Duodenal mucosa (tissue), 2 donors: ENCODE results near the gene NCAPG2.

ENCODE experiments used
- H3K27ac ChIP-seq: one replicate; pipeline ENCODE4 v1.7.0; 2013; ENCODE audit warnings: low read depth, low read length
- H3K27me3 ChIP-seq, 2 donors: one replicate each; pipeline ENCODE4 v1.7.0; 2013; ENCODE audit warnings: low read length in 2 of 2, control low read depth in 1 of 2; ENCODE audit not compliant: insufficient read depth in 2 of 2, control insufficient read depth in 1 of 2
- H3K36me3 ChIP-seq, 2 donors: one replicate each; pipeline ENCODE4 v1.7.0; 2013; ENCODE audit warnings: low read length in 2 of 2, control low read depth in 1 of 2; ENCODE audit not compliant: insufficient read depth in 2 of 2, control insufficient read depth in 1 of 2
- H3K4me1 ChIP-seq, 2 donors: one replicate each; pipeline ENCODE4 v1.7.0; 2013; ENCODE audit warnings: low read length in 2 of 2, control low read depth in 1 of 2; ENCODE audit not compliant: insufficient read depth in 2 of 2, control insufficient read depth in 1 of 2
- H3K4me3 ChIP-seq, 2 donors: one replicate each; pipeline ENCODE4 v1.7.0; 2013; ENCODE audit warnings: low read length in 2 of 2, low read depth in 1 of 2
- H3K9ac ChIP-seq, 2 donors: one replicate each; pipeline ENCODE4 v1.7.0; 2013; ENCODE audit warnings: low read length in 2 of 2, low read depth in 1 of 2
- H3K9me3 ChIP-seq, 2 donors: one replicate each; pipeline ENCODE4 v1.7.0; 2013; ENCODE audit warnings: low read length in 2 of 2, control low read depth in 1 of 2; ENCODE audit not compliant: control insufficient read depth in 1 of 2

NCAPG2 gene

DNA sequence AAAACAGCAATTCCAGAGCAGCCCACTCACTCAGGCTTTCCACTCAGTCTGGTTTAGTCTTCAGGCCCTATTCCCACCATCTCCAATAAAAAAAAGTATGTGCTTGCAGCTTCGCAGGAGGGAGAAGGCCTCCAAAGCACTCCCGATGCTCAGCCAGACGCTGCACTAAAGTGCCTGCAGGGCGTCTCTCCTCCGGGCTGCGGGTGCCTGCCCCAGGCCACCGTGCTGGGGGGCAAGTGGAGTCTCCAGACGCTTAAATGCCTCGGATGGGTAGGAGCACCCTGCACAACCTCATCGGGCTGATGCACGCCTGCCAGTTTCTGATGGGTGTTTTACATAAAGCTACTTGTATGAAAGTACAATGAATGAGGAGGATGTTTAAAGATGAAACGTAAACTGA is 31.3 kb upstream of the NCAPG2 start:
- Histone ChIP-seq H3K9me3 (no peaks in the 10 kb centered on the region), H3K4me3 (no peak overlapping the region), H3K4me1 (no peaks in the 10 kb centered on the region), H3K27me3 (no peaks in the 10 kb centered on the region), H3K9ac (no peak overlapping the region), H3K27ac (no peak overlapping the region), H3K36me3 (peaks cover 19 to 65% of the 10 kb centered on the region in 2 donors)

GRCh38 chr7:158734861-158735260 is 30.3 kb upstream of the NCAPG2 start:
- Histone ChIP-seq H3K27me3 (no peaks in the 10 kb centered on the region), H3K9me3 (no peaks in the 10 kb centered on the region), H3K9ac (no peak overlapping the region), H3K36me3 (peaks cover 15 to 59% of the 10 kb centered on the region in 2 donors), H3K27ac (no peak overlapping the region), H3K4me3 (no peak overlapping the region), H3K4me1 (no peaks in the 10 kb centered on the region)

GRCh38 chr7:158733775-158734494 is 29.3 kb upstream of the NCAPG2 start:
- no peaks in the 10 kb centered on the region for H3K9me3 ChIP-seq
- no peak overlapping the region for H3K4me3 ChIP-seq
- H3K4me1 ChIP-seq = no peaks in the 10 kb centered on the region
- no peak overlapping the region for H3K9ac ChIP-seq
- H3K27me3 ChIP-seq = no peaks in the 10 kb centered on the region
- peaks cover 15 to 56% of the 10 kb centered on the region in 2 donors for H3K36me3 ChIP-seq
- H3K27ac ChIP-seq = no peak overlapping the region

DNA sequence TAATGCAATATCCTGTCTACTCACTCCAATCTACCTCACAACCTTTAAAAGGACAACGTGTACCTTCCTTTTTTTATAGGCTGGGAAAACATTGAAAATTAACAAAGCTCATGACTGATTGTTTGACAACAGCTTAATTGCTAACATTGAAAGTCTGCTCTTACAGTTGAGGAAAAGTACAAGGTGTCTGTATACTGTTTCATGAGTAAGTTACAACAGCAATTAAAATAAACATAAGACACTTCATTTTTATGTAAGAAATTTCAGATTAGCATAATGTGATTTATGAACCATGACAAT is 28.6 kb upstream of the NCAPG2 start:
- no peaks in the 10 kb centered on the region for H3K4me1 ChIP-seq
- H3K9ac ChIP-seq = no peak overlapping the region
- H3K36me3 ChIP-seq = peaks cover 11 to 49% of the 10 kb centered on the region in 2 donors

DNA sequence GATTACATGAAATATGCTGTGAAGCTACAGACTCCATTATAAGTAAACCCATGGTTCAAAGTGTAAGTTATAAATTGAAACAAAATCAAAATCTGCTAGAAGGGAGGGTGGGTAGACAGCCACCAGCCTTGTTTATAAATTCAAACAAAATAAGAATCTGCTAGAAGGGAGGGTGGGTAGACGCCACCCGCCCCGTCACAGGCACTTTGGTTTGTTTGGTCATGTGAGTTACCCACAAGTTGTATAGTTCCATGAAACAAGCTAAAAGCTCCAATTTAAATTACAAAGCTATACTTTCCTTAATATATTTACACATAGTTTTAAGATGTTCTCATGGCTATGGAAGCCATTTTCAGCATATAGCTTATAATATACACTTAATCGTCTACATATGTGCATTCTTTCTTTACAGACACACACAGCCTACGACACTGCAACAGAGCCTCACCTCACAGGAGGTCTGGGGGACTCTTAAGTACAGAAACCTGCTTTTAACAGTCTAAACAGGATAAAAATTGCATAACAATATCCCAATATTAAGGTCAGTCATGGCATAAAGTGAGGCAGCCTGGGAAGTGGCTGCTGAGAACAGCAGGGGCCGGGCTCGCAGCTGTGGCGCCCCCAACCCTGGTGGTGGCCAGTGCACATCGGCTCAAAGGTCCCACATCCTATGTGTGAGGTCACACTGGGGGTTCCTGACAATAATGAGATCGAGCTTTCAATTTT is 28.1 kb upstream of the NCAPG2 start:
- Histone ChIP-seq H3K9me3 (no peaks in the 10 kb centered on the region), H3K4me3 (no peak overlapping the region), H3K36me3 (peaks cover 11 to 46% of the 10 kb centered on the region in 2 donors), H3K27ac (no peak overlapping the region), H3K27me3 (no peaks in the 10 kb centered on the region), H3K9ac (no peak overlapping the region), H3K4me1 (no peaks in the 10 kb centered on the region)

More for the DNA sequence above, 28.6 kb upstream of the NCAPG2 start:
- H3K27ac ChIP-seq = no peak overlapping the region
- no peaks in the 10 kb centered on the region for H3K27me3 ChIP-seq
- H3K4me3 ChIP-seq = no peak overlapping the region
- no peaks in the 10 kb centered on the region for H3K9me3 ChIP-seq

DNA sequence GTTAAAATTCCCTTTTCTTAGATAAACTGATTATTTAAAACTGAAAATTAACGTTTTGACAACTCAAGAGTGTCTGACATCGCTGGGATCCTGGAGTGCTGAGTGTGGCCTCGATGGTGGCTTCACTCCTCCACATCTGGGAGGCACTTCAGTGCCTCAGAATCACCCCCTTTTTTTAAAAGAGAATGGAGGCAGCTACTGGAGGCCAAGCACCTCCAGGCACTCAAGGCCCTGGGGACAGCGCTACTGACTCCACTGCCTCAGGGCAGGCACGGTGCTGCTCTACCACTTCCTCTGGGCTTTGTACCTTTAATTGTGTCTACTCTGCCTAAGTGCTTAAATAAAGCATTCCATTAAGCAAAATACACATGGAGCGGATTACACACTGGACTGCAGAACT is 27.2 kb upstream of the NCAPG2 start:
- H3K36me3 ChIP-seq = peaks cover 11 to 38% of the 10 kb centered on the region in 2 donors
- H3K9me3 ChIP-seq = no peaks in the 10 kb centered on the region
- H3K27me3 ChIP-seq = no peaks in the 10 kb centered on the region
- H3K4me3 ChIP-seq = no peak overlapping the region
- H3K4me1 ChIP-seq = no peaks in the 10 kb centered on the region
- H3K27ac ChIP-seq = no peak overlapping the region
- H3K9ac ChIP-seq = no peak overlapping the region

DNA sequence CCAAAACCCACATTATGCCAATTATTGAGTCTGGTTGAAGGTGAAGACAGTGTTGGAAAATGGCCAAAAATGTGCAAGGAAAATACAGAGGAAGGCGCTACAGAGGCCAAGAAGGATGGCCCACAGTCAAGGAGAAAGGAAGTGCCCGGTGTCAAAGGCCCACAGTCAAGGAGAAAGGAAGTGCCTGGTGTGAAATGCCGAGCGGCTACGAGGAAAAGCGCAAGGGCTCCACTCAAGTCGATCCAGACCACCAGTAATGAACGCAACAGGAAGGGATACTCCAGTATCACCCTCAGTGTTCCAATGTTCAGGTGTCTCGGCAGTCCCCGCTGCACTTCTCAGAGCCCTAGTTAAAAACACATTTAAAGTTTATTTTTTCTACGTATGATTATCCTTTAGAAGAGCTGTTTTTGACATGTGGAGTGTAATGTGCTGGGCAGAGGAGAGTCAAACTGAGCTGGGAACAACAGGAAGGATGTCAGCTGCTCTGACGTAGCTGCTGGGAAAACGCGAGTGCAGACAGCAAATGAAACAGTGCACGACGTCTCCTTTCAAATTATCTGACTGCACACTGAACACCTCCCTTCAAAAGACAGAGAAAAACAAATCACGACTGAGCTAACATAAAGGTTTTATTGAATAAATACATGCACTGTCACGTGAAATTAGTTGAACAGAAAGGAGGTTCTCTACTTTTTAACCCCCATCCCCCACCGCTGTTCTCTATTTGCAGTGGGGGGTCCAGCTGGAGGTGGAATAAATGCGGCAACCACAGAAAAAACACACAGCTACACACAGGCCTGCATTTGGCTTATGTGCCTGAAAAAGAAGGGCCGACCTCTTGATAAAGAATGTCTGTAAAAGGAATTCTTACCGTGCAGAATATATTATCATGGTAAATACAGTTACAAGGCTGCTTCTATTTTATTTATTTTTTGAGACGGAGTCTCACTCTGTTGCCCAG is 26.1 kb upstream of the NCAPG2 start:
- H3K9me3 ChIP-seq = no peaks in the 10 kb centered on the region
- H3K27me3 ChIP-seq = no peaks in the 10 kb centered on the region
- no peak overlapping the region for H3K9ac ChIP-seq
- no peak overlapping the region for H3K27ac ChIP-seq
- no peak overlapping the region for H3K4me3 ChIP-seq
- H3K36me3 ChIP-seq = peaks cover 10 to 30% of the 10 kb centered on the region in 2 donors
- no peaks in the 10 kb centered on the region for H3K4me1 ChIP-seq

DNA sequence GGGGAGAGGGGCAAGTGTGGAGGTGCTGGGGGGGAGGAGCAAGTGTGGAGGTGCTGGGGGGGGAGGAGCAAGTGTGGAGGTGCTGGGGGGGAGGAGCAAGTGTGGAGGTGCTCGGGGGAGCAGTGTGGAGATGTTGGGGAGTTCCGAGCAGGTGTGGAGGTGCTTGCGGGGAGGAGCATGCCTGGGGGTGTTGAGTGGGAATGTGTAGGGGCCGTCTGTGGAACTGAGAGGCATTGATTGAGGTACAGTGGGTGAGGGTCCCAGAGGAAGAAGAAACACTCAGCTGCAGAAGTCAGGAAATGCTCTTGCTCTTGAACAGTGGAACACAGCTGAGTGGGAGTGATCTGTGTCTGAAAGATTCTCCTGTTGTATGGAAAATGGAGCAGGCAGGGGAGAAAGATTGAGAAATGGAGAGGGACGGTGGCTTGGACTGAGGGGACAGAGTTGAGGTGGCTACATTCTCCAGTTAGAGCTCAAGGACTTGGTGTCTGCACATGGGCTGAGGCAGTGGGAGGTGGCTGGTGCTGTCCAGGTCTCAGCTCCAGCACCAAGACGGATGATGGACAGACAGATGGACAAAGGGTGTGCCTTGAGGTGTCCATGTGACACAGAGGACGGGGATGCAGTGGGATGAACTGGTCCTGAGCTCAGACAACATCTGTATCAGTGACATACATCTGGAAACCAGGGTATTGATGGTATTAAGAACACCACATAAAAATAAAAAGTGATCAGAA is 25.2 kb upstream of the NCAPG2 start:
- Histone ChIP-seq H3K27me3 (no peaks in the 10 kb centered on the region), H3K9me3 (no peaks in the 10 kb centered on the region), H3K4me3 (no peak overlapping the region), H3K9ac (no peak overlapping the region), H3K27ac (no peak overlapping the region), H3K4me1 (no peaks in the 10 kb centered on the region), H3K36me3 (peaks cover 1 to 24% of the 10 kb centered on the region in 2 donors)

DNA sequence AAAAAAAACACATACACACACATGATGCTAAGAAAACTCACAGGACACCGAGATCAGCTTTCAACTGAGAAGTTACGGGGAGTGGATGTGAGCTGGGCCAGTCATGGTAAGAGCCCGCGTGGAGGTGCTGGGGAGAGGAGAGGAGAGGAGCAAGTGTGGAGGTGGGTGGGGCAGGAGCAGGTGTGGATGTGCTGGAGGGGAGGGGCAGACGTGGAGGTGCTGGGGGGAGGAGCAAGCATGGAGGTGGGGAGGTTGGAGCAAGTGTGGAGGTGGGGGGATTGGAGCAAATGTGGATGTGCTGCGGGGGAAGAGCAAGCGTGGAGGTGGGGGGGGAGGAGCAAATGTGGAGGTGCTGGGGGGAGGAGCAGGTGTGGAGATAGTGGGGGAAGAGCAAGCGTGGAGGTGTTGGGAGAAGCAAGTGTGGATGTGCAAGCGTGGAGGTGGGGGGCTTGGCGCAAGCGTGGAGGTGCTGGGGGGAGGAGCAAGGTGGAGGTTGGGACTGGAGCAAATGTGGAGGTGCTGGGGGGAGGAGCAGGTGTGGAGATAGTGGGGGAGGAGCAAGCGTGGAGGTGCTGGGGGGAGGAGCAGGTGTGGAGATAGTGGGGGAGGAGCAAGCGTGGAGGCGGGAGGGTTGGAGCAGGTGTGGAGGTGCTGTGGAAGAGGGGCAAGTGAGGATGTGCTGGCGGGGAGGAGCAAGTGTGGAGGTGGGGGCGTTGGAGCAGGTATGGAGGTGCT is 24.5 kb upstream of the NCAPG2 start:
- Histone ChIP-seq H3K27me3 (no peaks in the 10 kb centered on the region), H3K9ac (no peak overlapping the region), H3K27ac (no peak overlapping the region), H3K4me1 (no peaks in the 10 kb centered on the region), H3K36me3 (peaks cover 0 to 17% of the 10 kb centered on the region in 2 donors), H3K4me3 (no peak overlapping the region), H3K9me3 (no peaks in the 10 kb centered on the region)
